H1 (cell line): ENCODE results near the gene PCDHB8. TPM values are rescaled to one million over a fixed set of nuclear protein-coding genes. Genes with fewer than 3 reads are reported as not detected.
"Not testable (repeated sequence)": the region's sequence is repeated elsewhere in the genome, so short reads cannot be mapped to it uniquely, and the experiment has no call there.

ENCODE experiments used
- CTCF ChIA-PET: fragments of 300-600 bp; sonication (Branson Sonifier 250); formaldehyde crosslinking; loops from one replicate; lab custom pipeline; 2021; ENCODE audit not compliant: partially characterized antibody; lab: Charles Lee
- POLR2A ChIA-PET: fragments of 300-600 bp; sonication (Branson Sonifier 250); formaldehyde crosslinking; loops from one replicate; lab custom pipeline; 2021; ENCODE audit warnings: inconsistent platforms; ENCODE audit not compliant: partially characterized antibody; lab: Charles Lee
- DNase-seq, 2 experiments: peaks; one replicate each; pipeline versions ENCODE4 v3.0.0 to v3.0.0-alpha.2; 2010 to 2022; ENCODE audit warnings: low spot score in 2 of 2, low read depth in 1 of 2, mixed read lengths in 1 of 2
- FAIRE-seq: peaks from 2 replicates; lab custom pipeline; 2011; peaks lifted over from hg19 to GRCh38; lab: Jason Lieb, UNC
- H2AFZ ChIP-seq: 2 replicates; pipeline ENCODE4 v1.8.1; 2012; ENCODE audit warnings: low read length, inconsistent platforms
- H2AK5ac ChIP-seq: 2 replicates; pipeline ENCODE4 v1.6.1; 2013; ENCODE audit warnings: low read depth, low read length
- H2BK120ac ChIP-seq: replicated peaks from 2 replicates; pipeline ENCODE3; 2013; ENCODE audit warnings: low read depth, low read length, inconsistent platforms
- H2BK12ac ChIP-seq: 2 replicates; pipeline ENCODE4 v1.6.1; 2013; ENCODE audit warnings: low read depth, low read length
- H2BK15ac ChIP-seq: 2 replicates; pipeline ENCODE4 v1.6.1; 2013; ENCODE audit warnings: low read length
- H2BK20ac ChIP-seq: 2 replicates; pipeline ENCODE4 v1.6.1; 2013; ENCODE audit warnings: low read length
- H2BK5ac ChIP-seq: 2 replicates; pipeline ENCODE4 v1.6.1; 2013; ENCODE audit warnings: low read depth, low read length
- H3K14ac ChIP-seq: 2 replicates; pipeline ENCODE4 v1.6.1; 2013; ENCODE audit warnings: inconsistent platforms; ENCODE audit not compliant: insufficient read length
- H3K18ac ChIP-seq: 2 replicates; pipeline ENCODE4 v1.6.1; 2013; ENCODE audit warnings: low read length; ENCODE audit errors: extremely low read depth
- H3K23ac ChIP-seq: 2 replicates; pipeline ENCODE4 v1.6.1; 2013; ENCODE audit warnings: inconsistent platforms; ENCODE audit not compliant: insufficient read length
- H3K23me2 ChIP-seq: 2 replicates; pipeline ENCODE4 v1.6.1; 2013; ENCODE audit warnings: low read depth, low read length
- H3K27ac ChIP-seq: 2 replicates; pipeline ENCODE4 v1.6.1; 2011; ENCODE audit warnings: low read depth, low read length, inconsistent platforms
- H3K27me3 ChIP-seq, 4 experiments: replicated peaks in 1 of 4; 1 replicate in 1 of 4; 2 replicates in 3 of 4; pipeline versions ENCODE4 v1.6.1 to v1.8.1; 2011 to 2013; ENCODE audit warnings: low read length in 3 of 4, mild to moderate bottlenecking in 3 of 4, inconsistent platforms in 2 of 4, mixed read lengths in 2 of 4, moderate library complexity in 1 of 4; ENCODE audit not compliant: control insufficient read depth in 3 of 4, insufficient read depth in 3 of 4; ENCODE audit errors: extremely low read depth in 1 of 4
- H3K36me3 ChIP-seq, 4 experiments: 2 replicates each; pipeline versions ENCODE4 v1.6.1 to v1.8.1; 2011 to 2013; ENCODE audit warnings: mild to moderate bottlenecking in 4 of 4, low read length in 3 of 4, moderate library complexity in 2 of 4, control low read depth in 1 of 4, inconsistent platforms in 1 of 4; ENCODE audit not compliant: insufficient read depth in 4 of 4, control insufficient read depth in 2 of 4
- H3K4ac ChIP-seq: replicated peaks from 2 replicates; pipeline ENCODE3; 2013; ENCODE audit warnings: low read length, low read depth, mixed read lengths, inconsistent platforms; ENCODE audit not compliant: insufficient read length
- H3K4me1 ChIP-seq, 4 experiments: replicated peaks in 1 of 4; 1 replicate in 1 of 4; 2 replicates in 3 of 4; pipeline versions ENCODE4 v1.6.1 to v1.8.1; 2011 to 2013; ENCODE audit warnings: low read length in 3 of 4, inconsistent platforms in 2 of 4, mixed read lengths in 1 of 4; ENCODE audit not compliant: insufficient read depth in 4 of 4, control insufficient read depth in 3 of 4
- H3K4me2 ChIP-seq, 2 experiments: 2 replicates each; pipeline versions ENCODE4 v1.6.1 to v1.8.1; 2011 to 2013; ENCODE audit warnings: low read depth in 2 of 2, low read length in 2 of 2, control low read depth in 1 of 2, inconsistent platforms in 1 of 2, mild to moderate bottlenecking in 1 of 2; ENCODE audit not compliant: insufficient read depth in 1 of 2
- H3K4me3 ChIP-seq, 4 experiments: fragments of 200-600, 300-600 bp in 1 of 4; sonication (generic), shearing (Covaris generic), sonication (Bioruptor Twin) in 1 of 4; 2 replicates each; pipeline versions ENCODE4 v1.5.1 to v1.8.1; 2011 to 2016; ENCODE audit warnings: low read length in 4 of 4, low read depth in 3 of 4, control low read depth in 2 of 4, inconsistent platforms in 2 of 4, mild to moderate bottlenecking in 2 of 4, mixed read lengths in 1 of 4, moderate library complexity in 1 of 4; ENCODE audit not compliant: insufficient read depth in 2 of 4; ENCODE audit errors: extremely low read depth in 1 of 4
- H3K56ac ChIP-seq: replicated peaks from 2 replicates; pipeline ENCODE3; 2013; ENCODE audit warnings: low read depth, mild to moderate bottlenecking, mixed read lengths, low read length, inconsistent platforms; ENCODE audit not compliant: insufficient read length
- H3K79me1 ChIP-seq: 2 replicates; pipeline ENCODE4 v1.6.1; 2013; ENCODE audit warnings: low read depth, low read length, control low read depth
- H3K79me2 ChIP-seq, 2 experiments: 2 replicates each; pipeline versions ENCODE4 v1.6.1 to v1.8.1; 2012 to 2013; ENCODE audit warnings: low read length in 2 of 2, mild to moderate bottlenecking in 2 of 2, inconsistent platforms in 1 of 2; ENCODE audit not compliant: insufficient read depth in 2 of 2, control insufficient read depth in 1 of 2
- H3K9ac ChIP-seq, 4 experiments: replicated peaks in 1 of 4; 1 replicate in 1 of 4; 2 replicates in 3 of 4; pipeline versions ENCODE4 v1.6.1 to v1.8.1; 2011 to 2013; ENCODE audit warnings: low read depth in 3 of 4, low read length in 3 of 4, control low read depth in 2 of 4, mild to moderate bottlenecking in 2 of 4, moderate library complexity in 2 of 4, inconsistent platforms in 1 of 4; ENCODE audit errors: extremely low read depth in 1 of 4
- H3K9me3 ChIP-seq, 2 experiments: 2 replicates each; pipeline versions ENCODE4 v1.6.1 to v1.8.1; 2012 to 2013; ENCODE audit warnings: mild to moderate bottlenecking in 2 of 2, moderate library complexity in 2 of 2, control low read depth in 1 of 2, inconsistent platforms in 1 of 2, low read depth in 1 of 2, low read length in 1 of 2, mixed read lengths in 1 of 2; ENCODE audit not compliant: insufficient read depth in 2 of 2
- H4K20me1 ChIP-seq, 2 experiments: replicated peaks in 1 of 2; 2 replicates each; pipeline versions ENCODE3 to v1.8.1; 2011 to 2013; ENCODE audit warnings: inconsistent platforms in 2 of 2, low read length in 2 of 2, mild to moderate bottlenecking in 1 of 2; ENCODE audit not compliant: insufficient read depth in 2 of 2, control insufficient read depth in 1 of 2
- H4K5ac ChIP-seq: 2 replicates; pipeline ENCODE4 v1.6.1; 2013; ENCODE audit warnings: low read length, low read depth, mixed read lengths, inconsistent platforms; ENCODE audit not compliant: insufficient read length
- H4K8ac ChIP-seq: 2 replicates; pipeline ENCODE4 v1.8.0; 2013; ENCODE audit warnings: mild to moderate bottlenecking, moderate library complexity, low read length, inconsistent platforms; ENCODE audit not compliant: insufficient read depth; ENCODE audit errors: extremely low read depth
- H4K91ac ChIP-seq: replicated peaks from 2 replicates; pipeline ENCODE3; 2013; ENCODE audit warnings: low read length, mixed read lengths, inconsistent platforms; ENCODE audit not compliant: insufficient read length
- WGBS, 2 experiments: shearing (Covaris generic) in 1 of 2; methylation state at CpG; one replicate each; pipeline versions ENCODE4 v1.1.6 to v1.1.7; 2013 to 2015; ENCODE audit warnings: low lambda C conversion rate in 2 of 2, mixed read lengths in 2 of 2, inconsistent platforms in 1 of 2, low coverage in 1 of 2, missing lambda C conversion rate in 1 of 2; ENCODE audit not compliant: insufficient replicate concordance in 2 of 2, insufficient coverage in 1 of 2, insufficient read length in 1 of 2; ENCODE audit errors: extremely low coverage in 1 of 2, missing lambda C conversion rate in 1 of 2; 5-methylcytosine and 5-hydroxymethylcytosine counted together
- polyA plus RNA-seq, 7 experiments: library from polyadenylated mRNA; depleted of rRNA in 3 of 7; stranded (reverse) in 5 of 7; unstranded in 2 of 7; fragments of >200 nt in 5 of 7; fragments of 200-250 nt in 2 of 7; gene quantifications; 1 replicate in 5 of 7; 2 replicates in 1 of 7; 4 replicates in 1 of 7; pipeline versions ENCODE4 v1.2.1 to v1.2.3, GENCODE V29; 2011 to 2013; ENCODE audit warnings: missing spikeins in 2 of 7, mixed read lengths in 2 of 7
- total RNA-seq: library from RNA; stranded (reverse); fragmentation: NEBNext Ultra II Directional; extraction: Animal tissue kit (Norgen Biotek cat#: 25700); gene quantifications from 2 replicates; pipeline ENCODE4 v1.2.1, GENCODE V29; 2021

Gene PCDHB8
- total and polyA plus RNA-seq, 2 of the 8 experiments (the other 6 are each of a cell fraction or from before 2014, with no cell fraction given): 0.24 to 1.1 TPM

- H4K20me1 ChIP-seq, H3K23me2 ChIP-seq, H3K27me3 ChIP-seq, H3K4me3 ChIP-seq, H3K18ac ChIP-seq, H2AFZ ChIP-seq, H3K14ac ChIP-seq, H3K4ac ChIP-seq, H3K4me2 ChIP-seq, H3K79me1 ChIP-seq, FAIRE-seq, H4K91ac ChIP-seq, H2BK5ac ChIP-seq, H3K36me3 ChIP-seq, H2BK20ac ChIP-seq, H3K23ac ChIP-seq, POLR2A ChIA-PET, DNase-seq, H4K5ac ChIP-seq, H2AK5ac ChIP-seq, H3K9ac ChIP-seq, H2BK120ac ChIP-seq, H4K8ac ChIP-seq, H3K27ac ChIP-seq, H2BK15ac ChIP-seq, H2BK12ac ChIP-seq, H3K4me1 ChIP-seq, H3K79me2 ChIP-seq, H3K56ac ChIP-seq: not testable (repeated sequence)
- 90% methylated on average over 11 of the region's 26 CpGs; no CpG with 5 or more reads in 1 of the 2 experiments for WGBS, 2 experiments
- peaks cover 7 to 16% of the 10 kb centered on the region in 2 experiments; a peak in 3 of 4 replicates for H3K9me3 ChIP-seq
- CTCF ChIA-PET: interaction anchor here (1.1 to 2.8 kb wide), 5 partner anchors 13 to 298 kb away, joined by 3 to 13 read pairs (median 3); partner anchors contain the start of genes PCDHB11, PCDHB15 and PCDHGB1
Observed at GRCh38 chr5:141216035-141216434, 38.4 kb downstream of the PCDHB8 start.
